Activated CD4-positive, alpha-beta T cell treated with anti-CD3 and anti-CD28 coated beads, Interleukin-2, Interleukin-4, amounts not matched to agents 100 ng/mL and 50 ng/mL, durations not matched to agents 16 hours and 8 hours (primary cell): ENCODE data around the gene GPATCH1.

Experiments used
- DNase-seq: peaks from one replicate; pipeline ENCODE4 v3.0.0-alpha.2; 2020; ENCODE audit warnings: low spot score

Gene GPATCH1

DNA sequence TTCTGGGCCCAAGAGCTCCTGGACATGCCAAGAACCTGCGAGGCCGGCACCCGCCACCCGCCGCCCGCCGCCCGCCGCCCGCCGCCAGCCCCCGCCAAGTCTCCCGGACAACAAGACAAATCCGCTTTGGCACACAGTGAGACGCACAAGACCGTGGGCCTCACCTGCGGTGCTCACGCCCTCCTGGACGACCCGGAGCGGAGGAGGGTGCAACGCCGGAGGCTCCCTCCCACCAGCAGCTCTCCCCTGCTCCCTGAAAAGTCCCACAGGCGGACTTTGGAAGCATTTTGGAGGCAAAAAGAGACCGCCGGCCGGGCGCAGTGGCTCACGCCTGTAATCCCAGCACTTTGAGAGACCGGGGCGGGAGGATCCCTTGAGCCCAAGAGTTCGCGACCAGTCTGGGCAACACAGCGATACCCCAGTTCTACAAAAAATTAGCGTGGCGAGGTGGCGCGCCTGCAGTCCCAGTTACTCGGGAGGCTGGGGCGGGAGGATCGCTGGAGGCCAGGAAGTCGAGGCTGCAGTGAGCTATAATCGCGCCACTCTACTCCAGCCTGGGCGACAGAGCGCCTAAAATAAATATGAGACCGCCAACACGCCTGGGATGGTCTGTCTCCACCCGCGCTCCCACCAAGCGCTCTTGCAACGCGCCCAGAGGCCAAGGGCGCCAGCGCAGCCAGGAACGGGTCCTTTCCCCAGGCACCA is 17.1 kb upstream of the GPATCH1 start:
- DNase-seq: no peak

- no peak for DNase-seq
Observed at GRCh38 chr19:33064458-33064791, 16.6 kb upstream of the GPATCH1 start.

DNA sequence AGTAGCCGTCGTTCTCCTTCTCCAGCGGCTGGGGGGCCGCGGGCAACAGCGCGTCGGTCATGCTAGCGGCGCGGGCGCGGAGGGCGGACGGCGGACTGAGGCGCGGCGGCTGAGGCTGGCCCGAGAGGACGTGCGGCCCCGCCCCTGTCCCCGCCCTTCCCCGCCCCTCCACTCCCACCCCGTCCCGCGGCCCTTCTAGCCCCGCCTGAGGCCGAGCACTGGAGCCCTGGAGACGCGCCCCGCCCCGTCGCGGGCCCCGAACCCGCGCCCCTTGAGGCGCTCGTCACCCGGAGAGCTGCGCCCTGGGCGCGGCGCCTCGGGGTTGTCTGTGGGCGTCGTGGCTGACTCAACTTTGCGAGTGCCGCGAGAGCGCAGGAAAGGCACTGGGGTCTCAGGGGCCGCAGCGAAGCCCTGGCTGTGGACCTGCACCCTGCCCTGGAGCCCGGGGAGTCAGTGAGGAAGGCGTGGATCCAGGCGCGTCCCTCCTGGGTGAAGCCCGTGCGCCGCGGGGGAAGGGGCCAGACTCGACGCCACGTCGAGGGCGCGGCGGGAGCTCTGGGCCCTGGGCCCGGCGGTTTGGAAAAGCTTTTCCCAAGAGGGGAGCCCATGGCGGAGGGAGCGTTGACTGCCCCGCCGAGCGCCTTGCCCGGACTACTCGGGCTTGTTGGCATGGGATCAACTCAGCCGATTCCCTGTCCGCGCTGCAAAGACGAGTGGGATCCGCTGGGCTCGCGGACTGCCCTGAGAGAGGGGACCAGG is 16.0 kb upstream of the GPATCH1 start, which contains the start of gene RHPN2:
TSS of gene RHPN2 (minus strand) at position 97 of the 759 bp plus-strand sequence. CDS start at position 61, 36 bp downstream.
- DNase-seq: peak; percentile 39

DNA sequence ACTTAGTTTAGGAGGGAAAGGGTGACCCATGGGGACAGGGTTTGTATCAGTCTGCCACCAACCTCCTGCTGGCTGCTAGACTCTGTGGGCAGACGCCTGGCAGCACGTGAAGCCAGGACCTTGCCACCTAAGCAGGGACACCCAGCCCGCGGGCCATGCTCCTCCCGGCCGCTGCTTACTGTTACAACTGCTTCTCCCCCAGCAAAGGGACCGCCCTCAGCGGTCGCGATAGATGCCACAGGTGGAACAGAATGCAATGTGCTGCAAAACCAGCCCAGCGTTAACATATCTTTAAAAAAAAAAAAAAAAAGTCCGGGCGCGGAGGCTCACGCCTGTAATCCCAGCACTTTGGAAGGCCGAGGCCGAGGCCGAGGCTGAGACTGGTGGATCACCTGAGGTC is 14.4 kb upstream of the GPATCH1 start:
- no peak for DNase-seq

DNA sequence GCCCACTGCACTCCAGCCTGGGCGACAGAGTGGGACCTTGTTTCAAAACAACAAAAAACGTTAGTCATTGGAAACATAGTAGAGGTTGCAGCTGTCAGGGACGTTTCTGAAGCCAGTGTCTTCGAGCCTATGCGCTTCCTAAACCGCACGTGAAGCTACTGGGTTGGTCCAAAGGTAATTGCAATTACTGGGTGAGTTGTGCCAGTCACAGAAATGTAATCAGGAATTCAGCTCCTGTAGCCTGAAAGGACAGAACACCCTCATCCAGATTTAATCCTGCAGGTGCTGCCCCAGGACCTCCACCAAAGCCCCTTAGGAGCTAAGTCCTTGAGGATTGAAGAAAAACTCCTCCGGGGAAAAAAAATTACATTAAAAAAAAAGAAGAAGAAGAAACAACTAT is 13.9 kb upstream of the GPATCH1 start:
- DNase-seq: no peak

DNA sequence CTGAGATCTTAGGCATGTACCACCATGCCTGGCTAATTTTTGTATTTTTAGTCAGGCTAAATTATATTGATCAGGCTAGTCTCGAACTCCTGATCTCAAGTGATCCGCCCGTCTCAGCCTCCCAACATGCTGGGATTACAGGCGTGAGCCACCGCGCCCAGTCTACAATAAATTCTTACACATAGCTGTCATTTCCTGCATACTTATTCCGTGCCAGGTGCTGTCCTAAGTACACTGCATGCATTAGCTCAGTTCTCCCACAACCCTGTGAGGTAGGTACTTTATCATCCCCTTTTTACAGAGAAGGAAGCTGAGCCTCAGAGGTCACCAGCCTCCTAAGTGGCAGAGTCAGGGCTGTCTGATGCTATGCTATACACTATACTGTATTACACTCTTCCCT is 9.1 kb upstream of the GPATCH1 start:
- DNase-seq: no peak

GRCh38 chr19:33075519-33075918 is 5.5 kb upstream of the GPATCH1 start:
- DNase-seq: no peak

GRCh38 chr19:33085570-33086128 is 4.7 kb downstream of the GPATCH1 start:
- no peak for DNase-seq

DNA sequence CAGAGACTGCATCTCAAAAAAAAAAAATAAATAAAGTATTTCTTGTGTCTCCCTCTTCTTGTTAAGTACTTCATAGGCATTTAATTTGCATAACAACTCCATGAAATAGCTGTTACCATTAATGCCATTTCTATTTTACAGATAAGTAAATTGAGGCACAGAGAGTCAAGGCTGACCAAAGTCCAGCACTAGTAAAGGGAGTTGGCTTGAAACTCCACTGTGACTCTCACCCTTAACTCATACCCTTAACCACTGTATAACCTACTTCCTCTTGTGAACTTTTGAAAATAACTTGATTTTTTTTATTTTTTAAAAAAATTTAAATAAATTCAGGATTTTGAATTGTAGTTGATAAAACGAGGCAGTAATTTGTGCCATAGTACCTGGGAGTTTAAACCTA is 6.0 kb downstream of the GPATCH1 start:
- no peak for DNase-seq

DNA sequence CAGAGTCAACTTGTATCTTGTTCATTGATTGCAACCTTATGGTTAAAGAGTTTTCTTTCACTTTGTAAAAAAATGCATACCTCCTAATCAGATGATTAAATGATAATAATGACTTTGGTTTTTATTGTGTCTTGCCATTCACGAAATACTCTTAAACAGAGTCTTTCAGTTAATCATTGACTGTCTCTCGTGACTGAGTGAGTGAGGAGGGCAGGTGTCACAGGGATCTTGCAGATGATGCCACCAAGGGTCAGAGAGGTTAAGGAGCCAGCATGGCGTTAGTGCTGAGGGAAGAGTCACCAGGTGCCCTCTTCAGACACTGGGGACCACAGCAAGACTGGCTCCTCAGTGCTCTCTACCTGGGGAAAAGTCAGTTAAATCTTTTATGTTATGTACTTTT is 8.0 kb downstream of the GPATCH1 start:
- DNase-seq: no peak

DNA sequence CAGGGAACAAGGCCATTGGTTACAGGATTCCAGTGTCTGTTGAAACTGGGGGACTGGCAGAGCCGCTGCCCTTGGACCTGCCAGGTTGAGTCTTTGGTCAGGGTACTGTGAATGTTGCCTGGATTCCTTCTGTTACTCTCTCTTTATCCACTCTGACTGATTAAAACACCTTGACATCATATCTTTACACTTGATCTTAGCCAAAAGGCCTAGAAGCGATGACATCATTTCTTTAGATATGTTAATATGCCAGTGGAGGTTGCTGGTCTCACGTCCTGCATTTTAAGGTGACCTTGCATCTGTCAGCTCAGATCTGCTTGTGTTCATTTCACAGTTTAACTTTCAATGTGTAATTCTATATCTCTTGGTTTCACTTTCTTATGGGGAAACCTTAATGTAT is 9.2 kb downstream of the GPATCH1 start:
- no peak for DNase-seq

DNA sequence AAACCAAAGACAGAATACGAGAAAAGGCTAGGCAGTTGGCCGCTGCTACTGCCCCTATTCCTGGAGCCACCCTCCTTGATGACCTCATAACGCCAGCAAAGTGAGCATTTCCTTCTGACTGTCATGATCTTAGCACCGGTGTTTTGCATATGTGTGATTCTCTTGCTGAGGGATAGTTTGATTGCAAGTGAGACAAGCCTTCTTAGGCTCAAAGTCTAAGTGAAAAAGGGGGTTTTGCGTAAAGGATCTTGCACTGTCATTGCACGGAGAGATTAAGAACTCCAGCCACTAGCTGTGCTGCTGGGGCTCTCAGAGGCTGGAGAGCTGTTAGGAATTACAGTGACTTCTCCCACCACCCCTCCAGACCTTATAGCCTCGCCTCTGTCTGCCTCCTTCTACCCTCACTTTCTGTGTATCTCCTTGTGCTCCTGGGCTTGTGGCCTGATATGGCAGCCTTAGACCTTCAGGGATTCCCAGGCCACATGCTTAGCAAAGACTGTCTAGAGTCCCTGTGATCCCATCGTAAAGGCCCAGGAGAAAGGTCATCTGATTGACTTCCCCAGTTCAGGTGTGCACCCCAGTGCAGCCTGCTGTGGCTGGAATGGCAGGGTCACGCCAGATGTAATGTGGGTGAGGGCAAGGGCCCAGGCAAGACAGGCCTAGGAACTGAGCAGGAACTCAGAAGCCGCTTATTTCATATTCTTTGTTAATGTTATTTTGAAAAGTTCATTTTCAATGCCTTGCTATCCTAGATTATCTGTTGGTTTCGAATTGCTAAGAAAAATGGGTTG is 12.6 kb downstream of the GPATCH1 start:
- DNase-seq: no peak

DNA sequence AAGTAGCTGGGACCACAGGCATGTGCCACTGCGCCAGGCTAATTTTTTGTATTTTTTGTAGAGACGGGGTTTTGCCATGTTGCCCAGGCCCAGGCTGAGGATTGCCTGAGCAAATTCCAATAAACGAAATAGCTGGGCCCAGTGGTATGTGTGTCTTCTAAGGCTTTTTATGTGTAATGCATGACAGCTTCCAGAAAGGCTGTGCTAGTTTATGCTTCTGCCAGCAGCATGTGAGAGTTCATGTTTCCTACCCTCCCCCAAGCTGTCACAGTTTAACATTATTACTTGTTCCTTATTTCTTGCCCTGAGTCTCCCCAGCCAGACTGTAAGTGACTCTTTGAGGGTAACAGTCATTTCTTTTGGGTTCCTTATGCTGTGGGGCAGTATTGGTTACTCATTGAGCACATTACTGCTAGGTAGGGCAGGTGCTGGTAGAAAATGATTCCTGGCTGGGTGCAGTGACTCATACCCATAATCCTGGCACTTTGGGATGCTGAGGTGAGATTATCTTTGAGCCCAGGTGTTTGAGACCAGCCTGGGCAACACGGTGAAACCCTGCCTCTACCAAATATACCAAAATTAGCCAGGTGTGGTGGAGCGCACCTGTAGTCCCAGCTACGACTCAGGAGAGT is 13.6 kb downstream of the GPATCH1 start:
- no peak for DNase-seq

- no peak for DNase-seq
Observed at GRCh38 chr19:33096005-33096404, 15.0 kb downstream of the GPATCH1 start.

DNA sequence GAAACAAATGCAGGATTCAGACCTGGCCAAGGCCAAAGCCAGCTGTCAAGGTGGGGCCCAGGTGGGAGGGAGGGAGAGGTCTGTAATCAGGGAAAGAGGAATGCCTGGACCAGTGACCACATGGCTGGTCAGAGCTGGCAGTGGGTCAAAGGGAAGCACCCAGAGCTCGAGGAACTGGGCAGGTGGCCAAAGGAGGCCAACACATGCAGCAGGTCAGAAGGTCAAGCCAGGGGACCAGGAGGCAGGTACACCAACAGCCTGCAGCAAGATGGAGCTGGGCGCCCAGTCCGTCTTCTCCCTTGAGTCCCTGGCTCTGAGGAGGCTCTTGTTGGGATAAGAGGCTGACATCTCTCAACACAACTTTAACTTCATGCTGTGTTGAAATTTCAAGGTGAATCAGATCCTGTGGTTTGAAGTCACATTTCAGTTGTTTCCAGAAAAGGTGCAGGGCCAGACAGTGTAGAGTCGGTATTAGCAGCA is 17.1 kb downstream of the GPATCH1 start:
- DNase-seq: no peak

DNA sequence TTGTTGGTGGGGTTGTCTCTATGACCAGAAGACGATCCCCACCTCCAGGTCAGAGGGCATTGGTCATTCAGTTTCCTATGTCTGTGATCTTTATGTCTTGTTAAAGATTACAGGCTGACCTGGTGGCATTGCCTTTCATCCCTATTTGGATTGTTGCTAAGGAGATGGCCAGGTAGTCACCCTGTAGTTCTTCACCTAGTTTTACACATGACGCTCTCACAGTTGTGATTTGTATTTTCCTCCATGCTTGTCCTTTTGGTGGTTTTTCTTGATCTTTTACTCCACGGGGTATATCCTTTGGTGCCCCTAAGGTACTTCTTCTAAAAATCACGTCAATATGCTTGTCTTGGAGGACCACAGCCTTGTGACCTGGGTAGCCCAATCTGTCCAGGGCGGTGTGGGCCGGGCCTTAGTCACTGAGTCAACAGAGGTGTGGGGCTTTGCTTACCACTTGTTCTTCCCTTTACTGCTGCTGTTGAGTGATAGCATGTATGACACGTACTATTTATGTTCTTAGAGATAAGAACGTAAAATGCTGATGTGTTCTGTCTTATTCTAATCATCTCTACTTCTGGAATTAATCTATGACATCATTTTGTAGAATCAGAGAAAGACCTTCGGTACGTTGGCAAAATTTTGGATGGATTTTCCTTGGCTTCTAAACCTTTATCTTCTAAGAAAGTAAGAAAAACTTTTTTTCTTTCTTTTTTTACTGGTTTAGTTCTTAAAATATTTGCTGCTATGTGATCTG is 20.1 kb downstream of the GPATCH1 start:
- no peak for DNase-seq

- no peak for DNase-seq
Observed at GRCh38 chr19:33102893-33103292, 21.9 kb downstream of the GPATCH1 start.

- DNase-seq: no peak
Observed at GRCh38 chr19:33108161-33108560, 27.2 kb downstream of the GPATCH1 start.

DNA sequence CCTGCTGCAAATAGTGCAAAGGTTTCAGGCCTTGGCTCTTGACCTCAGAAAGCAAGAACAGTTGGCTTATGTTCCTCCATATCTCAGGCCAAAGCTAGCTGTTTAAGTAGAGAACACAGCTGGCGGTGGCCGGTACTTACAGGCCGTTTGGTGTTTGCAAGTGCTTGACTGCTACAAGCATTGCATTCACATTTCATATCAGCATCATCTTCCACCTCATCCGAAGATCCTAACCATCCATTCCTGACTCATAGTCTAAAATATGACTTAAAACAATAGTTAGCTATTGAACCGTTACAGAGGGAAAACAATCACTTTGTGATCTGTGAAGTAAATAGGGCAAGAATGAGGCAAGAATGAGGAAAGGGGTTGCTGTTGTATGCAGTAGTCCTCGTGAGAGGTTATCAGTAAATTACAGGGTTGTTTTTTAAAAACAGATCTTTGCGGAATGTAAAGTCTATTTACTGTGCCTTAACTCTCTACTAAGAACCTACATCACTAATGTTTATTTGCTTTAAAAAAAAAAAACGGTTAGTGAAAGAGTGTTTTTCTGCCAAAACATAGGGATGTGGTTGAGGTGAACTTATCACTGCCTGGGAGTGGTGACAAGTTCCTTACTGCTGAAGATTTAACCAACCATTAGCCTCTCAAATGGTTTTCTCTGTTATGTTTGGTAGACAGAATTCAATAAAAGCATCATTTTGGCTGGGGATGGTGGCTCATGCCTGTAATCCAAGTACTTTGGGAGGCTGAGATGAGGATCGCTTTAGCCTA is 29.3 kb downstream of the GPATCH1 start:
- DNase-seq: no peak

DNA sequence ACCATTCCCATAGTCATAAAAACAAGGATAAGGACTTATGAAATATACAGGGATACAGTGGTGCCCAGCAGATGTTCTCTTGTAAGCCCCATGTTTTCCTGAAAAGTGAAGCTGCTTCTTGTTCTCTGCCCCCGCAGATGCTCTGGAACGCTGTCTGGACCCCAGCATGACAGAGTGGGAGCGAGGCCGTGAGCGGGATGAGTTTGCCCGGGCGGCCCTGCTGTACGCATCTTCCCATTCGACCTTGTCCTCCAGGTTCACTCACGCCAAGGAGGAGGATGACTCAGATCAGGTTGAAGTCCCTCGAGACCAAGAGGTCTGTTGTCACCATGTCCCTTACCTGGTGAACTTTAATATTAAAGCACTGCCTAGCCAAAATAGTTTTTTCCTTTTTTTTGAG is 30.6 kb downstream of the GPATCH1 start:
- DNase-seq: no peak
